HL-60 (cell line): ENCODE data around the gene ZNG1F.
"Not testable (repeated sequence)": the region's sequence is repeated elsewhere in the genome, so short reads cannot be mapped to it uniquely, and the experiment has no call there.

Experiments
- GABPA ChIP-seq: IDR thresholded peaks from 2 replicates; pipeline ENCODE4 v1.6.1; 2012; ENCODE audit warnings: low read depth
- REST ChIP-seq: IDR thresholded peaks from 2 replicates; pipeline ENCODE4 v1.6.1; 2012; ENCODE audit warnings: low read depth; ENCODE audit not compliant: insufficient replicate concordance
- TF ChIP-seq, protein P1 (sequence below): IDR thresholded peaks from one replicate; pipeline ENCODE4 v1.5.1; 2011; ENCODE audit warnings: low read length, control low read depth, inconsistent platforms; ENCODE audit not compliant: insufficient read depth

DNA sequence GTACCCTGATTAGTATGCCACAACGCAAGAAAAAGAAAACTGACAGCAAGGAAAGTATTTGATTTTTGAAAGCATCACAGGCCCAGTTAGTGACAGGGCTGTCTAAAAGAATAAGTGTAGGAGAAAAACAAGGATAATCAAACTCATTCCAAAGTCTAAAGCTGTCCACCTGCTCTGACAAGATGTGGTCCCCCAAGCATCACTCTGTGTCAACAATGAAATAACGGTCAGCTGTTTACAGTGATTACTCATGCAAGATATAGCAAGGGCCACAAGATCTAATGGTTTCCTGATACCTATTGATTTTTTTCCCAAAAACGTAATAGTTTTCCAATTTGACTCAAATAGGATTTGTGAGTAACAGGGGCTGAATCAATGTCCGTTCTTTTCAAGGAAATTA lies 14.1 kb downstream of the ZNG1F start:
- not testable (repeated sequence) for TF ChIP-seq GABPA, REST
- TF ChIP-seq, protein P1, sequence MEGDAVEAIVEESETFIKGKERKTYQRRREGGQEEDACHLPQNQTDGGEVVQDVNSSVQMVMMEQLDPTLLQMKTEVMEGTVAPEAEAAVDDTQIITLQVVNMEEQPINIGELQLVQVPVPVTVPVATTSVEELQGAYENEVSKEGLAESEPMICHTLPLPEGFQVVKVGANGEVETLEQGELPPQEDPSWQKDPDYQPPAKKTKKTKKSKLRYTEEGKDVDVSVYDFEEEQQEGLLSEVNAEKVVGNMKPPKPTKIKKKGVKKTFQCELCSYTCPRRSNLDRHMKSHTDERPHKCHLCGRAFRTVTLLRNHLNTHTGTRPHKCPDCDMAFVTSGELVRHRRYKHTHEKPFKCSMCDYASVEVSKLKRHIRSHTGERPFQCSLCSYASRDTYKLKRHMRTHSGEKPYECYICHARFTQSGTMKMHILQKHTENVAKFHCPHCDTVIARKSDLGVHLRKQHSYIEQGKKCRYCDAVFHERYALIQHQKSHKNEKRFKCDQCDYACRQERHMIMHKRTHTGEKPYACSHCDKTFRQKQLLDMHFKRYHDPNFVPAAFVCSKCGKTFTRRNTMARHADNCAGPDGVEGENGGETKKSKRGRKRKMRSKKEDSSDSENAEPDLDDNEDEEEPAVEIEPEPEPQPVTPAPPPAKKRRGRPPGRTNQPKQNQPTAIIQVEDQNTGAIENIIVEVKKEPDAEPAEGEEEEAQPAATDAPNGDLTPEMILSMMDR = not testable (repeated sequence)
